Pulmonary artery endothelial cell (primary cell): ENCODE measurements around the gene XXYLT1. TPM values are rescaled to one million over a fixed set of nuclear protein-coding genes. Genes with fewer than 3 reads are reported as not detected.

Experiments
- DNase-seq: peaks from one replicate; pipeline ENCODE4 v3.0.0-alpha.2; 2011; ENCODE audit warnings: low read depth, low spot score
- total RNA-seq: library from RNA; depleted of rRNA; stranded (reverse); fragments of >200 nt; gene quantifications from 2 replicates; pipeline ENCODE4 v1.2.3, GENCODE V29; 2014

The XXYLT1 gene
- total RNA-seq, 1 donor from 2014 or later: 42.1 TPM

GRCh38 chr3:195251336-195252065 lies 19.5 kb downstream of the XXYLT1 start:
- DNase-seq: no peak

GRCh38 chr3:195250473-195251251 lies 20.3 kb downstream of the XXYLT1 start:
- no peak for DNase-seq

- DNase-seq: no peak
Measured at GRCh38 chr3:195249858-195250464, 21.0 kb downstream of the XXYLT1 start.

- no peak for DNase-seq
Measured at GRCh38 chr3:195249057-195249770, 21.7 kb downstream of the XXYLT1 start.

- no peak for DNase-seq
Measured at GRCh38 chr3:195248281-195248680, 22.7 kb downstream of the XXYLT1 start.

GRCh38 chr3:195247863-195248189 lies 23.1 kb downstream of the XXYLT1 start:
- no peak for DNase-seq

GRCh38 chr3:195247086-195247862 lies 23.7 kb downstream of the XXYLT1 start:
- no peak for DNase-seq

GRCh38 chr3:195246581-195246995 lies 24.4 kb downstream of the XXYLT1 start:
- DNase-seq: no peak

- DNase-seq: no peak
Measured at GRCh38 chr3:195245531-195245951, 25.4 kb downstream of the XXYLT1 start.

- no peak for DNase-seq
Measured at GRCh38 chr3:195241592-195242355, 29.2 kb downstream of the XXYLT1 start.

GRCh38 chr3:195240939-195241338 lies 30.0 kb downstream of the XXYLT1 start:
- DNase-seq: no peak

- no peak for DNase-seq
Measured at GRCh38 chr3:195240171-195240701, 30.7 kb downstream of the XXYLT1 start.

GRCh38 chr3:195239121-195239520 lies 31.8 kb downstream of the XXYLT1 start:
- DNase-seq: no peak

- no peak for DNase-seq
Measured at GRCh38 chr3:195238586-195239118, 32.3 kb downstream of the XXYLT1 start.

- DNase-seq: no peak
Measured at GRCh38 chr3:195238081-195238571, 32.8 kb downstream of the XXYLT1 start.

GRCh38 chr3:195236801-195237570 lies 34.0 kb downstream of the XXYLT1 start:
- DNase-seq: no peak

GRCh38 chr3:195236076-195236798 lies 34.7 kb downstream of the XXYLT1 start:
- DNase-seq: no peak

GRCh38 chr3:195230244-195230643 lies 40.7 kb downstream of the XXYLT1 start:
- no peak for DNase-seq
